Esophagus squamous epithelium (tissue), 4 donors: ENCODE measurements around the gene HIVEP1.

Experiments
- CTCF ChIP-seq, 6 experiments: fragments of 450-650 bp in 4 of 6; fragments of 200-600 bp in 2 of 6; sonication (generic) in 2 of 6; IDR thresholded peaks; one replicate each; pipeline ENCODE4 v1.5.1; 2016 to 2019; ENCODE audit warnings: antibody characterized with exemption in 6 of 6, mild to moderate bottlenecking in 4 of 6, moderate library complexity in 4 of 6
- POLR2A ChIP-seq, 4 donors: fragments of 450-650 bp; IDR thresholded peaks; one replicate each; pipeline ENCODE4 v1.6.1; 2017; ENCODE audit warnings: antibody characterized with exemption in 4 of 4, mild to moderate bottlenecking in 4 of 4, moderate library complexity in 3 of 4

- TF ChIP-seq CTCF (IDR thresholded peaks at IDR 0.05) = no peak
- no peak for TF ChIP-seq POLR2A (IDR thresholded peaks at IDR 0.05)
Measured at GRCh38 chr6:12165722-12166280, 153.7 kb downstream of the HIVEP1 start.
